ENCODE results near the gene SMC4.
A peak's percentile ranks its signal among the peaks of the same experiment; 100 is the strongest.
"Not testable (repeated sequence)": the region's sequence is repeated elsewhere in the genome, so short reads cannot be mapped to it uniquely, and the experiment has no call there.

Gene SMC4

DNA sequence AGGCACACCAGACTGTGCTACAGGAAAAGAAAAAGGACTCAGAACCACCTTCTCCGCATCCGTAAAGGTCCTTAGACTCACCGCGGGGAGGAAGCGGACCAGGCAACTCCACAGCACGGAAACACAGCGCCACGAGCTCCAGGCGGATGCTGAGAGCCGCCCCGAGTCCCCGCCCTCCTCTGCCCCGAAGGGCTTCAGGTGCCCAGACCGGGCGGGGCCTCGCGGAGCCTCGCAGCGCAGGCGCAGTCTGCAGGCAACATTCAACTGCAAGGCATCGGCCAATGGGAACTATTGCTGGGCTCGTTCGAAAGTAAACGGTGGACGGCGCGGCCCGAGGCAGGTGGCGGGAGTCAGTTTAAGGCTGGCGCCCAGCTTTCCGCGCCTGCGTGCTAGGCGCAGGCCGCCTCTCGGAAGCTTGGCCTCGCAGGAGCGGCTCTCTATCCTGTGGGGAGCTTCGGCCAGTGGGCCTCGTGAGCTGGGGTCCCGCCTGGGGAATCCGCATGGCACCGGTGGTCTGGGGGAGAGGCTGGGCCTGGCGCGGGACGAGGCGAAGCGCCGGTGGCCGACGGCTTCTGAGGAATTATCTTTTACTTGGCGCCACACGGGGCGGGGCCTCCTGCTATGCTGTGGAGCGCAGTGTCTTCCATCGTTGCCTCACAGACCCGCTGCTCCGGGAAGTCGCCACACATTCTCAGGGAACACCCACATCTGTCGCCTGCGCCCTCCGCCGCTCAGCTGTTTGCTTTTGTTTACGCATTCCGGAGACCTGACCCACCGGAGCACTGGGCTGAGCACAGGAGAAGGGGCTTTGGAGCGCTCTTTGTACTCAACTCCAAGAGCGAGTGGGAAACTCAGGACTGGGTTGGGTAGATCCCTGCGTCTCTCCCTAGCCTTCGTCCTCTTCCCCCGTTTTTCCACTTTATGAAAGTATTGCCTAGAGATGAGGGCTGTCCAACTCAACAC is 50.5 kb downstream of the SMC4 start, which contains the start of gene TRIM59:
Gene TRIM59, minus strand, starts transcription at position 151 of the 963 bp plus-strand sequence. CDS start 10,603 bp downstream, outside the sequence.
- DNase-seq (ENCODE audit: low read depth), result peak; percentile 98
- TF ChIP-seq, protein P1, sequence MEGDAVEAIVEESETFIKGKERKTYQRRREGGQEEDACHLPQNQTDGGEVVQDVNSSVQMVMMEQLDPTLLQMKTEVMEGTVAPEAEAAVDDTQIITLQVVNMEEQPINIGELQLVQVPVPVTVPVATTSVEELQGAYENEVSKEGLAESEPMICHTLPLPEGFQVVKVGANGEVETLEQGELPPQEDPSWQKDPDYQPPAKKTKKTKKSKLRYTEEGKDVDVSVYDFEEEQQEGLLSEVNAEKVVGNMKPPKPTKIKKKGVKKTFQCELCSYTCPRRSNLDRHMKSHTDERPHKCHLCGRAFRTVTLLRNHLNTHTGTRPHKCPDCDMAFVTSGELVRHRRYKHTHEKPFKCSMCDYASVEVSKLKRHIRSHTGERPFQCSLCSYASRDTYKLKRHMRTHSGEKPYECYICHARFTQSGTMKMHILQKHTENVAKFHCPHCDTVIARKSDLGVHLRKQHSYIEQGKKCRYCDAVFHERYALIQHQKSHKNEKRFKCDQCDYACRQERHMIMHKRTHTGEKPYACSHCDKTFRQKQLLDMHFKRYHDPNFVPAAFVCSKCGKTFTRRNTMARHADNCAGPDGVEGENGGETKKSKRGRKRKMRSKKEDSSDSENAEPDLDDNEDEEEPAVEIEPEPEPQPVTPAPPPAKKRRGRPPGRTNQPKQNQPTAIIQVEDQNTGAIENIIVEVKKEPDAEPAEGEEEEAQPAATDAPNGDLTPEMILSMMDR (IDR thresholded peaks at IDR 0.05; ENCODE audit: low read length, missing control alignments), result no peak

DNA sequence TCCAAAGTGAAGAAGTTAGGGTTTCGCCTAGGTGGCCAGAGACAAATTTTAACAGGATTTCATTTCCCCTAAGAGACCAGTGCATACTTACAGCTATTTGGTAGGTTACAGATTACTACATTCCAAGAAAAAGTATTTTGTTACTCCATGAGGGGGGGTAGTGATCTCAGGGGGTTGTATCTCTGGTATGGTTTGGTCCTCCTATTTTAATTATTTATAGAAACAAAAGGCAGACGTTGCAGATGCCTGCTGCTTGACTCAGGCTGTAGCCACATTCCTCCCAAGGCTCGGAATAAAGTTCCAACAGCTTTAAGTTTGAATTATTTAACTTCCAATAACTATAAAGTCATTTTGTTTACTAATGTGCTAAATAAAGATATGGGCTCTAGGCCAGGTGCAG is 51.4 kb downstream of the SMC4 start:
- TF ChIP-seq, protein P1 (IDR thresholded peaks at IDR 0.05; ENCODE audit: low read length, missing control alignments), result no peak
- no peak overlapping the region for H3K4me3 ChIP-seq (replicated peaks; ENCODE audit: low read depth, low read length)
- peak; percentile 72 for DNase-seq (ENCODE audit: low read depth)

More for the DNA sequence above, 50.5 kb downstream of the SMC4 start, which contains the start of gene TRIM59:
- peak within 1 kb of the TSS; percentile 73 for H3K4me3 ChIP-seq (replicated peaks; ENCODE audit: low read depth, low read length)

DNA sequence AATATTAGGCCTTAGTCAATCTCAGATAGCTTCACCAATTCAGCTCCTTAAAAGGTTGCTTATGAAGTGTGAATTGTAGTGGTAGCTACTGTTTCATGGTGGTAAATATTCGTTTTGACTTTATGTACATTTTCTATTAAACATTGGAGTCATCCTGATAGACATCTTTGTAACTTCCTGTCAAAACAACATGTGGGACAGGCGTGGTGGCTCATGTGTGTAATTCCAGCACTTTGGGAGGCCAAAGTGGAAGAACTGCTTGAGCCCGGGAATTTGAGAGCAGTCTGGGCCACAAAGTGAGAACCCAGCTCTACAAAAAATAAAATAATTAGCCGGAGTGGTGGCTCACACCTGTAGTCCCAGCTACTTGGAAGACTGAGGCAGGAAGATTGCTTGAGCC is 52.2 kb downstream of the SMC4 start:
- TF ChIP-seq, protein P1 (IDR thresholded peaks at IDR 0.05; ENCODE audit: low read length, missing control alignments), result no peak
- DNase-seq (ENCODE audit: low read depth), result no peak
- H3K4me3 ChIP-seq (replicated peaks; ENCODE audit: low read depth, low read length), result no peak overlapping the region

DNA sequence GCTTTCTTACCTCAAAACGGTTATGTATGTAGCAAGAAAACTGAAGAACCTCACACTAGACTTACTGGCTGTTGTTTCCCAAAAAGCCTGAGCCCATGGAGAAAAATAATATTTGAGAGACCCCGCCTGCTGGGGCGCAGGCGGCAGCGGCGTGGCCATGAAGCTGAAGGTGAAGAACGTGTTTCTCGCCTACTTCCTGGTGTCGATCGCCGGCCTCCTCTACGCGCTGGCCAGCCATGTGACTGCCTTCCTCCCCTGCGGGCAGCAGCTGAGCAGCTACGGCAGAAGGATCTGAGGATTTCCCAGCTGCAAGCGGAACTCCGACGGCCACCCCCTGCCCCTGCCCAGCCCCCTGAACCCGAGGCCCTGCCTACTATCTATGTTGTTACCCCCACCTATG is 52.8 kb downstream of the SMC4 start:
- not testable (repeated sequence) for H3K4me3 ChIP-seq (replicated peaks; ENCODE audit: low read depth, low read length); DNase-seq (ENCODE audit: low read depth)

DNA sequence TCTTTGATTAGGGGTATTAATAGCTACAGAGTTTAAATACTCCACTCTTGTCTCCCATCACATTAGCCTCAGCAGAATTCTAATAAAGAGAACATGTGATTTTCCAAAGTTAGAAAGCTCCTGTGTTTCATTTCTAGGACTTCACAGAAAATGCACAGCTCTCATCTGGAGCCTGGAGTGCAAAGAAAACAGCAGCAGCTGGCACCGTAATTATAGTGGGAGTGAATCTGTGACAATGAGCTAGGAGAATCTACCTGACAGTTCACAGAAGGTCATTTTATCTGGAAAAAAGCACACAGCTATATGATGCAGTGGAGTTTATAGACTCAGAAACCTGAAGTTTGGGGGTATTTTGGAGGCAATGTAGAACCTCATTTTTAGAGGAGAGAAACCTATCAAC is 55.5 kb downstream of the SMC4 start:
- no peak for DNase-seq (ENCODE audit: low read depth)
- H3K4me3 ChIP-seq (replicated peaks; ENCODE audit: low read depth, low read length), result no peak overlapping the region
- TF ChIP-seq, protein P1 (IDR thresholded peaks at IDR 0.05; ENCODE audit: low read length, missing control alignments), result no peak

DNA sequence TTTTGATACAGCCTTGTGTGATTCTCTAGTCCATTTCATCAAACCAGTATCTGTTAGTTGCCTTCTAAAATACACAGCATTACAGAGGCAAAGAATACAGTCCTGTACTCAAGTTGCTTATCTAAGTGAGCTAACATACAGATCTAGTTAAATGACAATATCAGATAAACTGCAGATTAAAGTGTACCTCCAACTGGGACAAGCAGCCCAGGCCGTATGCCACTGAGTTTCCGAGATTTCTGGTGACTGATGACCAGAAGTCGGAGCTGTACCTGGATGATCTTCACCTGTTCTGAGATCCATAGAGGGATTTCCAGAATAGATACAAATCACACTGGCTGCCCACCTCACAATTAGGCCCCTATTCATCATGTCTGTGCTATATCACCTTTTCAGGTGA is 56.4 kb downstream of the SMC4 start:
- DNase-seq (ENCODE audit: low read depth), result no peak
- no peak overlapping the region for H3K4me3 ChIP-seq (replicated peaks; ENCODE audit: low read depth, low read length)
- TF ChIP-seq, protein P1 (IDR thresholded peaks at IDR 0.05; ENCODE audit: low read length, missing control alignments), result no peak

DNA sequence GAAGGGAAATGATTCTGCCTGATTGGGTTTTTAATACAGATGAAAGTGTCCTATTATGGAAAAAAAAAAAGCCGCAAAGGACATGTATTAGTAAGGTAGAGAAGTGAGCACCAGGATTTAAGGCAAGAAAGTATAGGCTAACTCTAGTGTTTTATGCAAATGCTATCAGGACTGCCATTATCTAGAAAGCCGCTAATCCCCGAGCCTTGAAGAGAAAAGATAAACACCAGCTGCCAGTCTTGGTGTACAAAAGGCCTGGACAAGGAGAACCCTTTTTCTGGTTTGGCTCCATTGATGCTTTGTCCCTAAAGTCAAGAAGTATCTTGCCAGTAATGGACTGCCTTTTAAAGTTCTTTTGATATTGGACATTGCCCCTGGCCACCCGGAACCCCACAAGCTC is 58.7 kb downstream of the SMC4 start:
- DNase-seq (ENCODE audit: low read depth), result no peak
- H3K4me3 ChIP-seq (replicated peaks; ENCODE audit: low read depth, low read length), result no peak overlapping the region
- TF ChIP-seq, protein P1 (IDR thresholded peaks at IDR 0.05; ENCODE audit: low read length, missing control alignments), result no peak

All from fibroblast of pulmonary artery (primary cell).